HepG2 (cell line): ENCODE results near the gene AARS2. TPM values are rescaled to one million over a fixed set of nuclear protein-coding genes. Genes with fewer than 3 reads are reported as not detected.

Experiments used
- CENPX ChIP-seq: sonication (generic); formaldehyde crosslinking; IDR thresholded peaks from 2 replicates; pipeline ENCODE4 v1.9.0; 2021; ENCODE audit warnings: mild to moderate bottlenecking, missing genetic modification reagents, moderate library complexity
- ERF ChIP-seq: IDR thresholded peaks from 2 replicates; pipeline ENCODE4 v1.6.1; 2018; ENCODE audit warnings: missing biosample characterization, missing genetic modification reagents
- ESRRA ChIP-seq: sonication (generic); formaldehyde crosslinking; IDR thresholded peaks from 2 replicates; pipeline ENCODE4 v1.5.1; 2020; ENCODE audit warnings: mild to moderate bottlenecking, low read depth, missing genetic modification reagents
- FOSL2 ChIP-seq: sonication (generic); formaldehyde crosslinking; IDR thresholded peaks from 2 replicates; pipeline ENCODE4 v1.4.0; 2020; ENCODE audit warnings: missing genetic modification reagents
- IKZF5 ChIP-seq: IDR thresholded peaks from 2 replicates; pipeline ENCODE4 v1.6.1; 2018; ENCODE audit warnings: missing genetic modification reagents, mild to moderate bottlenecking, missing compliant biosample characterization
- KAT8 ChIP-seq: IDR thresholded peaks from 2 replicates; pipeline ENCODE4 v1.6.1; 2016; ENCODE audit warnings: missing genetic modification reagents, missing compliant biosample characterization
- KLF16 ChIP-seq, 2 experiments: sonication (generic) in 1 of 2; formaldehyde crosslinking in 1 of 2; IDR thresholded peaks; 2 replicates each; pipeline versions ENCODE4 v1.6.1 to v1.8.0; 2016 to 2023; ENCODE audit warnings: missing genetic modification reagents in 2 of 2, missing compliant biosample characterization in 1 of 2
- KMT2B ChIP-seq: IDR thresholded peaks from 2 replicates; pipeline ENCODE4 v1.6.1; 2016; ENCODE audit warnings: missing genetic modification reagents, missing compliant biosample characterization
- MAFF ChIP-seq: IDR thresholded peaks from 2 replicates; pipeline ENCODE4 v1.6.1; 2011; ENCODE audit warnings: low read depth, low read length, improper control_type of control experiment
- NR2F6 ChIP-seq, 2 experiments: IDR thresholded peaks; 2 replicates each; pipeline ENCODE4 v1.6.1; 2016; ENCODE audit warnings: antibody characterized with exemption in 1 of 2, mild to moderate bottlenecking in 1 of 2
- PITX1 ChIP-seq: sonication (generic); formaldehyde crosslinking; IDR thresholded peaks from 2 replicates; pipeline ENCODE4 v1.5.1; 2020; ENCODE audit warnings: mild to moderate bottlenecking, missing genetic modification reagents
- RAD51 ChIP-seq: fragments of 450-650 bp; IDR thresholded peaks from 2 replicates; pipeline ENCODE4 v1.6.1; 2016; ENCODE audit warnings: borderline replicate concordance
- SIX4 ChIP-seq: sonication (generic); formaldehyde crosslinking; IDR thresholded peaks from 2 replicates; pipeline ENCODE4 v1.4.0; 2020; ENCODE audit warnings: missing genetic modification reagents
- SMC3 ChIP-seq: IDR thresholded peaks from 2 replicates; pipeline ENCODE4 v1.6.1; 2011; ENCODE audit warnings: low read length, improper control_type of control experiment
- THAP11 ChIP-seq: IDR thresholded peaks from 2 replicates; pipeline ENCODE4 v1.6.1; 2016; ENCODE audit warnings: missing biosample characterization, missing genetic modification reagents
- ZNF24 ChIP-seq: fragments of 450-650 bp; IDR thresholded peaks from 2 replicates; pipeline ENCODE4 v1.6.1; 2017; ENCODE audit warnings: antibody characterized with exemption, mild to moderate bottlenecking
- polyA plus RNA-seq, 8 experiments: library from polyadenylated mRNA; depleted of rRNA in 3 of 8; stranded (reverse) in 7 of 8; unstranded in 1 of 8; fragments of >200 nt; fragmentation: Illumina TruSeq in 4 of 8; extraction: Trizol in 4 of 8; gene quantifications; 2 replicates each; pipeline versions ENCODE4 v1.2.1 to v1.2.3, GENCODE V29; 2011 to 2016; ENCODE audit warnings: low read depth in 4 of 8, missing spikeins in 1 of 8, mixed read lengths in 1 of 8; ENCODE audit not compliant: insufficient read depth in 1 of 8
- total RNA-seq, 5 experiments: library from RNA; depleted of rRNA; stranded (reverse); fragments of >200 nt; fragmentation: Illumina TruSeq; extraction: Trizol; gene quantifications; 2 replicates each; pipeline ENCODE4 v1.2.3, GENCODE V29; 2016; ENCODE audit warnings: low read depth in 1 of 5
- TF ChIP-seq, protein P1 (sequence below): sonication (generic); formaldehyde crosslinking; IDR thresholded peaks from 2 replicates; pipeline ENCODE4 v1.5.0; 2020; ENCODE audit warnings: mild to moderate bottlenecking, missing genetic modification reagents, moderate library complexity
- TF ChIP-seq, protein P2 (sequence below): sonication (generic); formaldehyde crosslinking; conservative IDR thresholded peaks from 2 replicates; pipeline ENCODE4 v1.8.1; 2023; ENCODE audit warnings: missing genetic modification reagents
- TF ChIP-seq, protein P3 (sequence below): sonication (generic); formaldehyde crosslinking; IDR thresholded peaks from 2 replicates; pipeline ENCODE4 v1.5.1; 2020; ENCODE audit warnings: missing genetic modification reagents, mild to moderate bottlenecking, borderline replicate concordance
- TF ChIP-seq, protein P4 (sequence below), 2 experiments: sonication (generic) in 1 of 2; formaldehyde crosslinking in 1 of 2; IDR thresholded peaks; 2 replicates each; pipeline versions ENCODE4 v1.4.0 to v1.6.1; 2018 to 2020; ENCODE audit warnings: missing genetic modification reagents in 2 of 2, borderline replicate concordance in 1 of 2, low read depth in 1 of 2, mild to moderate bottlenecking in 1 of 2, missing biosample characterization in 1 of 2

The AARS2 gene
- total and polyA plus RNA-seq, 2 of the 13 experiments (the other 11 are each of a cell fraction or from before 2014, with no cell fraction given) = 7.5 to 24.1 TPM

GRCh38 chr6:44338228-44339122 is 25.3 kb upstream of the AARS2 start (continued):
- TF ChIP-seq IKZF5 (CRISPR knock-in tag) = no peak; the same call in 1 of the 2 replicates
- no peak for TF ChIP-seq KAT8 (CRISPR knock-in tag)
- TF ChIP-seq MAFF = no peak
- TF ChIP-seq PITX1 (CRISPR knock-in tag) = 0 out of 2 replicates have a peak, but pooled peaks have one; percentile 19
- TF ChIP-seq SIX4 = no peak
- TF ChIP-seq, protein P1, sequence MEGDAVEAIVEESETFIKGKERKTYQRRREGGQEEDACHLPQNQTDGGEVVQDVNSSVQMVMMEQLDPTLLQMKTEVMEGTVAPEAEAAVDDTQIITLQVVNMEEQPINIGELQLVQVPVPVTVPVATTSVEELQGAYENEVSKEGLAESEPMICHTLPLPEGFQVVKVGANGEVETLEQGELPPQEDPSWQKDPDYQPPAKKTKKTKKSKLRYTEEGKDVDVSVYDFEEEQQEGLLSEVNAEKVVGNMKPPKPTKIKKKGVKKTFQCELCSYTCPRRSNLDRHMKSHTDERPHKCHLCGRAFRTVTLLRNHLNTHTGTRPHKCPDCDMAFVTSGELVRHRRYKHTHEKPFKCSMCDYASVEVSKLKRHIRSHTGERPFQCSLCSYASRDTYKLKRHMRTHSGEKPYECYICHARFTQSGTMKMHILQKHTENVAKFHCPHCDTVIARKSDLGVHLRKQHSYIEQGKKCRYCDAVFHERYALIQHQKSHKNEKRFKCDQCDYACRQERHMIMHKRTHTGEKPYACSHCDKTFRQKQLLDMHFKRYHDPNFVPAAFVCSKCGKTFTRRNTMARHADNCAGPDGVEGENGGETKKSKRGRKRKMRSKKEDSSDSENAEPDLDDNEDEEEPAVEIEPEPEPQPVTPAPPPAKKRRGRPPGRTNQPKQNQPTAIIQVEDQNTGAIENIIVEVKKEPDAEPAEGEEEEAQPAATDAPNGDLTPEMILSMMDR (CRISPR knock-in tag) = peak; percentile 94
- TF ChIP-seq, protein P2, sequence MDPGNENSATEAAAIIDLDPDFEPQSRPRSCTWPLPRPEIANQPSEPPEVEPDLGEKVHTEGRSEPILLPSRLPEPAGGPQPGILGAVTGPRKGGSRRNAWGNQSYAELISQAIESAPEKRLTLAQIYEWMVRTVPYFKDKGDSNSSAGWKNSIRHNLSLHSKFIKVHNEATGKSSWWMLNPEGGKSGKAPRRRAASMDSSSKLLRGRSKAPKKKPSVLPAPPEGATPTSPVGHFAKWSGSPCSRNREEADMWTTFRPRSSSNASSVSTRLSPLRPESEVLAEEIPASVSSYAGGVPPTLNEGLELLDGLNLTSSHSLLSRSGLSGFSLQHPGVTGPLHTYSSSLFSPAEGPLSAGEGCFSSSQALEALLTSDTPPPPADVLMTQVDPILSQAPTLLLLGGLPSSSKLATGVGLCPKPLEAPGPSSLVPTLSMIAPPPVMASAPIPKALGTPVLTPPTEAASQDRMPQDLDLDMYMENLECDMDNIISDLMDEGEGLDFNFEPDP = 0 out of 2 replicates have a peak, but pooled peaks have one; percentile 65
- no peak for TF ChIP-seq KLF16 (CRISPR knock-in tag; IDR thresholded peaks at IDR 0.05)
- TF ChIP-seq, protein P3, sequence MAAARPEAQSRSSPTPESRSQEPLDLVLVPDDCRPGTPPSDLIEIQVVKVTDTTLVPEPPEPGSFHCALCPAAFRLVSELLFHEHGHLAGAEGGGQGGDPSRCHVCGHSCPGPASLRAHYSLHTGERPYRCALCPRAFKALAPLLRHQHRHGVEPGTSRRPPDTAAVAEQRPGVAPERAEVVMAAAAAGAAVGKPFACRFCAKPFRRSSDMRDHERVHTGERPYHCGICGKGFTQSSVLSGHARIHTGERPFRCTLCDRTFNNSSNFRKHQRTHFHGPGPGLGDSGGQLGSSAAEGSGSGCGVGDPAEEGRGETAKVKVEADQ (CRISPR knock-in tag) = 0 out of 2 replicates have a peak, but pooled peaks have one; percentile 42
- TF ChIP-seq CENPX (CRISPR knock-in tag) = no peak
- peak; percentile 94 for TF ChIP-seq ESRRA
- peak; percentile 68 for TF ChIP-seq NR2F6 (IDR thresholded peaks at IDR 0.05)
- TF ChIP-seq NR2F6 (CRISPR knock-in tag; IDR thresholded peaks at IDR 0.05) = peak; percentile 78
- peak; percentile 25; the same call in 1 of the 2 replicates for TF ChIP-seq FOSL2 (CRISPR knock-in tag)
- TF ChIP-seq ERF (CRISPR knock-in tag) = 0 out of 2 replicates have a peak, but pooled peaks have one; percentile 26
- TF ChIP-seq ZNF24 = no peak
- TF ChIP-seq, protein P4, sequence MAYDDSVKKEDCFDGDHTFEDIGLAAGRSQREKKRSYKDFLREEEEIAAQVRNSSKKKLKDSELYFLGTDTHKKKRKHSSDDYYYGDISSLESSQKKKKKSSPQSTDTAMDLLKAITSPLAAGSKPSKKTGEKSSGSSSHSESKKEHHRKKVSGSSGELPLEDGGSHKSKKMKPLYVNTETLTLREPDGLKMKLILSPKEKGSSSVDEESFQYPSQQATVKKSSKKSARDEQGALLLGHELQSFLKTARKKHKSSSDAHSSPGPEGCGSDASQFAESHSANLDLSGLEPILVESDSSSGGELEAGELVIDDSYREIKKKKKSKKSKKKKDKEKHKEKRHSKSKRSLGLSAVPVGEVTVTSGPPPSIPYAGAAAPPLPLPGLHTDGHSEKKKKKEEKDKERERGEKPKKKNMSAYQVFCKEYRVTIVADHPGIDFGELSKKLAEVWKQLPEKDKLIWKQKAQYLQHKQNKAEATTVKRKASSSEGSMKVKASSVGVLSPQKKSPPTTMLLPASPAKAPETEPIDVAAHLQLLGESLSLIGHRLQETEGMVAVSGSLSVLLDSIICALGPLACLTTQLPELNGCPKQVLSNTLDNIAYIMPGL (CRISPR knock-in tag; IDR thresholded peaks at IDR 0.05; ENCODE audit: borderline replicate concordance in 1 of 2, low read depth in 1 of 2) = peak; percentile 29 to 56; a peak in 1 of 4 replicates
- TF ChIP-seq SMC3 = peak; percentile 95
- no peak for TF ChIP-seq KMT2B (CRISPR knock-in tag)
- TF ChIP-seq THAP11 (CRISPR knock-in tag) = peak; percentile 40; the same call in 1 of the 2 replicates
- TF ChIP-seq RAD51 = no peak
